Retinal pigment epithelial cell (primary cell): ENCODE results near the gene FOXP1.
"Not testable (repeated sequence)": the region's sequence is repeated elsewhere in the genome, so short reads cannot be mapped to it uniquely, and the experiment has no call there.

Experiments used
- DNase-seq: peaks from one replicate; pipeline ENCODE4 v3.0.0-alpha.2; 2010; ENCODE audit warnings: low read depth
- H3K4me3 ChIP-seq: 2 replicates; pipeline ENCODE4 v1.5.1; 2011; ENCODE audit warnings: mild to moderate bottlenecking, low read length, control low read depth, moderate library complexity
- CTCF ChIP-seq: conservative IDR thresholded peaks from 2 replicates; pipeline ENCODE4 v1.5.1; 2011; ENCODE audit warnings: low read depth, low read length, control low read depth, inconsistent platforms

The FOXP1 gene

GRCh38 chr3:71442652-71443042, 140.9 kb downstream of the FOXP1 start:
- TF ChIP-seq CTCF = no peak
- no peak overlapping the region for H3K4me3 ChIP-seq
- no peak for DNase-seq

- no peak for DNase-seq
- no peak for TF ChIP-seq CTCF
- H3K4me3 ChIP-seq = no peak overlapping the region
These were observed 141.4 kb downstream of the FOXP1 start for GRCh38 chr3:71441925-71442651.

- no peak for DNase-seq
- no peak for TF ChIP-seq CTCF
- H3K4me3 ChIP-seq = no peak overlapping the region
These were observed 142.2 kb downstream of the FOXP1 start for GRCh38 chr3:71441217-71441924.

GRCh38 chr3:71438904-71439303, 144.6 kb downstream of the FOXP1 start:
- no peak overlapping the region for H3K4me3 ChIP-seq
- no peak for DNase-seq
- TF ChIP-seq CTCF = no peak

GRCh38 chr3:71438071-71438685, 145.3 kb downstream of the FOXP1 start:
- DNase-seq = peak; percentile 42

GRCh38 chr3:71436337-71436736, 147.2 kb downstream of the FOXP1 start:
- TF ChIP-seq CTCF = no peak
- H3K4me3 ChIP-seq = no peak overlapping the region
- no peak for DNase-seq

More at GRCh38 chr3:71438071-71438685, 145.3 kb downstream of the FOXP1 start:
- TF ChIP-seq CTCF = no peak
- H3K4me3 ChIP-seq = no peak overlapping the region

- not testable (repeated sequence) for DNase-seq, H3K4me3 ChIP-seq
These were observed 147.7 kb downstream of the FOXP1 start for GRCh38 chr3:71435836-71436235.
